ENCODE measurements around the gene NCKAP5.

DNA sequence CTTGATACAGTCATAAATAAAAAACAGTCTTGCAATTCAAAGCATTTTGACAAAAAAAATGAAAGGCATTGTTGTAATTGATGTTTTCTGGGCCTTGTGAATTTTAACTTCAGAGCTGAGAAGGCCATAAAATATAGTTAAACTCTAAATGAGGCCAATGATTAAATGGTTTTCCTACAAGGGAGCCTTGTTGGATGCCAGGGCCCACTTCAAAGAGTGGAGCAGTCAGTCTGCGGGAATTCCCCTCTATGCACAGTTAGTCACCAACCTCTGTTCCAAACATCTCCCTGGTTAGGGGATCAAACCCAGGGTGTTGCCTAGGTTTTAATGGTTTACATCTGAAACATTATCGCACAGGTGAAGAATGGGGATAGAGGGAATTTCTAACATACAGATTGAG, 143.4 kb downstream of the NCKAP5 start:
- no peak for TF ChIP-seq POLR2A (IDR thresholded peaks at IDR 0.05)
- TF ChIP-seq CTCF (IDR thresholded peaks at IDR 0.05 in 4 of 5, conservative IDR thresholded peaks at IDR 0.05 in 1 of 5) = no peak
